Stimulated activated CD4-positive, alpha-beta T cell treated with anti-CD3 and anti-CD28 coated beads, Interleukin-12 subunit alpha, Interleukin-12 subunit beta, amount 100 ng/mL, for 48 hours (primary cell): Measurements from ENCODE around the gene SLC22A23.

Source experiments
- DNase-seq, 3 donors: peaks; one replicate each; pipeline ENCODE4 v3.0.0-alpha.2; 2020; ENCODE audit warnings: low read depth in 2 of 3, low spot score in 1 of 3

The SLC22A23 gene

DNA sequence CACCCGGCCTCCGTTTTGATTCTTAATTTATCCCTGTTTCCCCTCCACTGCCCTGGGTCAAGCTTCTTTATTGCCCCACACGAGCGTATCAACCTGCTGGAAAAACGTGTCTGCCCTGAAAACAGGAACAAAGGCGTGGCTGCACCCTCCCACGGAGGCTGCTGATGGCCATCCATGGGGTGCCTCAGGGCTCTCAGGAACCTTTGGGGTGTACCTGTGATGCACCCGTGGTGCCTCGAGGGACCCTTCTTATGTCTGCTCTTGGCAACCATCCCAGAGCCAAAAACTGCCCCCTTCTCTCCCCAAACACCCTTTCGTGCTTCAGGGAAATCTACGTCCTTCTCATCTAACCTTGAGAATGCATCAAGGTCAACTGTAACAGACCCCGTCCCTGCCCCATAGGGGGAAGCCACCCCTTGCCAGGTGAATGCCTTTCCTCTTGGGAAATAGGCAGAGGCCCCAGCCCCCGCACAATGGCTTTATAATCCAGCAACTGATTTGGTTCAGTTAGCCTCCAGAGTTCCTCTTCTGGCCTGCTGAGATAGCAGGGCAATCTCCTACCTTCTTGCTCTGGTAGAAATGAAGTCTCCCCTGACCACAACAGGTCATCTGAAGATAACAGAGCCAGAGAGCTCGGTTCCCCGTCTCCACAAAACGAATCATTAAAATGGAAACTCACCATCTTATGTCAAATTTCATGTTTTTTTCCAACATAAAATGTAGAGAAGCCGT lies 168.7 kb downstream of the SLC22A23 start:
- no peak for DNase-seq

- DNase-seq, result no peak
These were observed 169.5 kb downstream of the SLC22A23 start for GRCh38 chr6:3287308-3287707.

GRCh38 chr6:3286641-3287171 lies 170.1 kb downstream of the SLC22A23 start:
- DNase-seq, result no peak

GRCh38 chr6:3285732-3286131 lies 171.1 kb downstream of the SLC22A23 start:
- DNase-seq, result no peak

DNA sequence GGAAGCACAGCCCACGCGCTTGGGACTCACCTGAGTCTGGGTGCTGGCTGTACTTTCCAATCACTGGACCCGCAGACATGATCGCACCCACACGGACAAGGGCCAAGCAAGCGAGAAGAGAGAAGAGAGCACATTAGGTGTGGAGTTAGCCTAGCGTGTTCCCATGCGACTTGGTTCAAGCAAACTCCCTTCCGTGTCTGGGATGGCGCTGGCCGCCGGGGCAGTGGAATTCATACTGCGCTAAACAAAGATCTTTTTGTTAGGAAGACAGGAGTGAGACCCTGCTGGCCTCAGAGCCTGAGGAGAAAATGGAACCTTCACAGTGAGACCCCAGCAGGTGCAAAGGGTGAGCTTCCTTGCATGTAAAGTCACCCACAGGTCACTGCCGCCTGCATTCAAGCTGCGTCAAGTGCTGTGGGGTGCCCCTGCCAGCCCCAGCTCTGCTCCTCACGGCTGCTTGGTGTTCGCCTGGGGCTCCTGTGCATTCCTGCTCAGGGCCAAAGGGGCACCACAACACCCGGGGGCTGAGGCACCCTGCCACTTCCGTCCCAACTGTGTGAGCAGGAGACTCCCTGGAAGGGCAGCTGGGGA lies 171.7 kb downstream of the SLC22A23 start:
- no peak for DNase-seq

DNA sequence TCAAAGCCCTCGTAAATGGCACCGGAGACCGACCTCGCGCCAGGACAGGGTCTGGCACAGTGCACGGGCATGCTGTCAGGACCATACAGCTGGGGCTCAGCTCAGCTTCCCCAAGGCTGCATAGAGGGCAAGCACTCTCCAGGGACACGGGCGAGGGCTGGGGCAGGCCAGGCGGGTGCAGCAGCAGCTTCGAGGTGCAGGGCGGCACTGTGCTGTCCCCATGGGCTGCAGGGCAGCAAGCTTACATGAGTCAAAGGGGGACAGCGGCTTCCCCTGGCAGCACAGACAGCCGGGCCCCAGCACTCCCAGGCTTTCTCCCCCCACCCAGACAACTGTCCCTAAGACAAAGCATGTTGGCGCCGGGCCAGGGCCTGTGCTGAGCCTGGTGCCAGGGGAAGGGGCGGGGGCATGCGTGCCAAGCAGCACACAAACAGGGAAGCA lies 172.4 kb downstream of the SLC22A23 start:
- no peak for DNase-seq

DNA sequence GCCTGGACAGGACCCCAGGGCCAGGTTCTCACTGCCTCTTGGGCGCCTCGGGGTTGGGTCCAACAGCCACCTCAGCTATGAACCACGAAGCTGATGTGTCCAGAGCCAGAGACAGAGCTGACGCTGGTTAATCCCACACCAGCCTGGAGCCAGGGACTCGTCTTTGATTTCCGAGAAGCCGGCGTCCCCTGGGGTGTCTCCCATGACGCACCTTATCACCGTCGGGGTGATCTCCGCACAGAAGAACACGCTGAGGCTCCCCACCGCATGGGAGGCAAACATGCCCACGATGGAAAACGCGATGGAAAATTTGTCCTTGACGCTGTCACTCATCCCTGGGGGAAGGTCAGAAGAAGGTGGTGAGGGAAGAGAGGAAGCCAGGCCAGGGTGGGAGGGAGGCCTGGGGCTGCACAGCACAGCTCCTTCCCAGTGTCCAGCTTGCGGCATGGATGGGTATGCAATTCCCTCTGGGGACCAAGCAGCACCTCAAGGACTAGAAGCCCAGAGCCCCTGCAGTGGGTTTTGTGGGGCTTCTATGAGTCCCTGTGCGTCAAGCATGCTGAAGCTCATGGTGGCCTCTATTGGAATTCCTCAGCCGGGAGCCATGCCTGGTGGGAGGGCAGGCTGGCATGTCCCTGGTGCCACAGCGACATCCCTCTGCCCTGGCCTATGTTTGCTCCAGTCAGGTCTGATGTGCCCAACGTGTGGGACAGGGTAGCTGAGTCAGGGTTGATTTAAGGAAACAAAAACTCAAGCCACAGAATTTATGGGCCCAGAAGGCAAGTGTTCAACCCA lies 173.0 kb downstream of the SLC22A23 start:
- no peak for DNase-seq

DNA sequence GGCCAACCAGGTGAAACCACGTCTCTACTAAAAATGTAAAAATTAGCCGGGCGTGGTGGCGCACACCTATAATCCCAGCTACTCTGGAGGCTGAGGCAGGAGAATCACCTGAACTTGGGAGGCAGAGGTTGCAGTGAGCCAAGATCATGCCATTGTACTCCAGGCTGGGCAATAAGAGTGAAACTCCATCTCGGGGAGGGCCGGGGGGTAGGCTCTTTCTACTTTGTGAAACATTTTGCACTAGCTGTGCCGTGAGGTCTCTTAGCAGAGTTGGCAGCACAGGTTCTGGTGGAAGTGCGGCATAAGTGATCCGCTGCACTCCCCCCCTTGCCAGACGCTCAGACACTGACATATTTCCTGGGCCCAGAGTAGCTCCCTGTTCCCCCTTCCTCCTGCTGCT lies 173.6 kb downstream of the SLC22A23 start:
- no peak for DNase-seq

GRCh38 chr6:3282476-3283236 lies 174.2 kb downstream of the SLC22A23 start:
- DNase-seq, result no peak

DNA sequence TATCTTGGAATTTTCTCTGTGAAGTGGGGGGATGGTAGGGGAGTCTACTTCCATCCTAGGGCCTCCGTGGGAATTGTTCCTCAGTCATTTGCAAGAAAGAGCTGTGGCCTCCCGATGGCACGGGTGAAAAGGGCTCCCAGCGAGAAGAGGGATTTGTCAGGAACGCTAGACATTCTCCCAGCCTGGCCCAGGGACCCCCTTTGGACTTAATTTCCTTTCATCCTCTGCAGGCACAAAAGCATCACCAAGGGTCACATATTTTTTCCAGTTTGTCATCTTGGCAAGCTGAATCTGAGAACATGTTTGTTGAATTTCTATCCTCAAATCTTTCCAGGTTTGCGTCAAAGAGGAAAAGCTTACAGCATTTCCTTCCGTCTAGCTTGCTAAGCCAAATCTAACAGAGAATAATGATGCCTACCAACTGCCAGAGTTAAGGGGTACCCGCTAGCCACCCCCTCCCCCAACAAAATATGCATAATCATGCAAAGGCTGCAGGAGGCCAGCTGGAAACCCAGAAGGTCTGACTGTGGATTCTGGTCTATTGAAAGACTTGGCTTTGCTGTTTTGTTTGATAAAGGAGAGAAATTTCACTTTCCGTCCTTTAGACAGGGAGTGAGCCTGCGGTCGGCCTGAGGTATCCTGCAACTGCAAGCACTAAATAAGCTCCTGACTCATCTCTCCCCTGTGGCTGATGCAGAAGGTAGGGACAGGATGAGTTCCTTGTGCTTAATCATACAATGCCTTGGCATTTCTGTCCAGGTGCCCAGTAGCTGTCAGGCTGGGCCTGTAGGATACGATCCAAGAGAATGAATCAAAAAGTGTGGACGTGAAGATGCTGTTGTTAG lies 175.0 kb downstream of the SLC22A23 start:
- DNase-seq, result no peak

- DNase-seq, result no peak
These were observed 175.9 kb downstream of the SLC22A23 start for GRCh38 chr6:3280866-3281465.

GRCh38 chr6:3280091-3280490 lies 176.8 kb downstream of the SLC22A23 start:
- no peak for DNase-seq

GRCh38 chr6:3278691-3279090 lies 178.2 kb downstream of the SLC22A23 start:
- no peak for DNase-seq

- no peak for DNase-seq
These were observed 178.9 kb downstream of the SLC22A23 start for GRCh38 chr6:3277851-3278416.

DNA sequence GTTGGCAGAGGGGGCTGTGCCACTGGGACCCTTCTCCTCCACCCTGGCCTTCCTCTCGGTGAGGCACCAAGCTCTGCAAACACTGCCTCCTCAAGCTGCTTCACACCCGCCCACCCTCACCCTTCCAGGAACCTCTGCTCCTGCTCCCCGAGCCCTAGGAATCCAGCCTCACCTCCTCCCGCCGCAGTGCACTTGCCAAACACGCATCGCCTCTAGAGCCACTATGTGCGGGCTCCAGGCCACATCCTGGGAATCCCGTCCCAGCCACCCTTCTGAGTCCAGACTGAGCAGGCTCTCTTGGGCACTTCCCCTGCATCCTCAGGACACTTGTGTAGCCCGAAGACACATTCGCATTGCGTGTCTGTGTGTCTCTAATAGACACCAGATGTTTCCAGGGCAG lies 179.6 kb downstream of the SLC22A23 start:
- DNase-seq, result no peak

DNA sequence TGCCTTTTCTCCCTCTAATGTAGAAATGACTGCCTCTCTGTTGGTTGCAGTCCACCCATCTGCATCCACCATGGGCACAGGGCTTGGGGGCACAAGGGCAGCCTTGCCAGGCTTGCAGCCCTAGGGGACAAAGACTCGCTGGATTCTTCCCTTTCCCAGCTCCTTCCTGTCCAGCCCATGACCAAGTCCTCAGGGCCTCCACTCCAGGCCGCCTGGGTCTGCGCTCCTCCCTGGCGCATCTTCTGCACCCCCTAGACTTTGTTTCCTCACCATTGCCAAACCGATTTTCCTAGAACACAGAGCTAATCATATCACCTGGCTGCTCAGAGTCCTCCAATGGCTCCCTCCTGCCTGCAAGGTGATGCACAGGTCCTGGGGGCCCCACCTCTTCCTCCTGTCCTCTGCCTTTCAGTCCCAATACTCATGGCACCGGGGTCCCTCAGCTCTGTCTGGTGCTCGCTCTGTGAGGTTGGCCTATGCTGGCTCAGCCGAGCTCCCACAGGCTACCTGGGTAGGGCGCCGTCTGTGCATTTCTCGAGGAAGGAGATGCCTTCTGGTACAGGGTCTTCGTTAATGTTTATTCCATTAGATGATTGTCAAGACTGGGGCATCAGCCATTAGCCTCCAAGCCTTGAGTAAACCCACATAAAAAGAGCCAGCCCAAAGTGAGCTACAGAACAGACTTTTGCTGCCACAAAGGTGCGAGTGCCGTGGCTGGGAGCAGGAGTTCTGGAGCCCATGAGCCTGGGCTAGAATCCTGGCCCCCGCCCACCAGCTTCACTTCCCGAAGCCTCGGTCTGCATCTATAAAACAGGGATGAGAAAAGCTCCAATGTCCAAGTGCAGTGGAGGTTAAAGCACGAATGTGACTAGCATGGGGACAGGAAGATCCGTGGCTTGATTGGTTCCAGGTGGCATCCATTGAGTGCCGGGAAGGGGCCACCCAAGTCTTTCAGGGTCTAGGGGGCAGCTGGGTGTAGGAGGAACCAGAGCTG lies 180.4 kb downstream of the SLC22A23 start:
- DNase-seq, result no peak

DNA sequence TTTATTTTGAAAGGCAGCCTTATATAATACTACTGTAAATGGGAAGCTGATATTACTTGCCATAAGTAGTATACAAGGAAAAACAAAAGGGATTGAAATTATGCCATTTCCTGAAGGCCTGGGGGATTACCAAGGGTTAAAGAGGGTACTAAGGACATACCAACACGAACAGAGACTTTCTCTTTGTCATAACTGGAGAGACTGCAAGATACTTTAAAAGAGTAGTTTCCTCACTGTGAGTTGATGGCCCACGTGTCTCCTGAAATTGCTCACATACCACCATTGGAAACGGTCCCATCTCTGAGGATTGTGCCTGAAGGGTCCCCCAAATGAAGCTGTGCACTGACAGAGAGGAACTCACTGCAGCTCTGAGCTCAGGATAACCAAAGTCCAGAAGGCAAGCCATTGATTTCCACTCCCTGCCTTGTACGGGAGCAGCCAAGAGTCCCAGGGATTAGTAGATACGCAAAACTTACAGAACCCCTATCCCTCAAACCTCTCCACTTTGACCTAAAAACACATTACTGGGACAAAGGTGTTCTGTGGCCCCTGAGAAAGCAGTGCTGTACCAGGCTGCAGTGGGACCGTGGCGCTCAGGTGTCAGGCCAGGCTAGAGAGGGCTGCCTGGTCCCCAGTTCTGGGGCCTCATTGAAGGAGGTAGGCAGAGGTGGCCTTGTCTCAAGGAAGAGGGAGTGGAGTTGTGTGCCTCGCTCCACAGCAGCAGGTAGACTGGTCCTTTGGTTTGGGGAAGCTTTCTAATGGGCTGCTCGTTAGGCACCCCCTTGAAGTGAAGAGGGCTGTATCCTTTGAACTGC lies 182.9 kb downstream of the SLC22A23 start:
- DNase-seq, result no peak
